ENCODE data around the gene CNN3.

Gene CNN3

DNA sequence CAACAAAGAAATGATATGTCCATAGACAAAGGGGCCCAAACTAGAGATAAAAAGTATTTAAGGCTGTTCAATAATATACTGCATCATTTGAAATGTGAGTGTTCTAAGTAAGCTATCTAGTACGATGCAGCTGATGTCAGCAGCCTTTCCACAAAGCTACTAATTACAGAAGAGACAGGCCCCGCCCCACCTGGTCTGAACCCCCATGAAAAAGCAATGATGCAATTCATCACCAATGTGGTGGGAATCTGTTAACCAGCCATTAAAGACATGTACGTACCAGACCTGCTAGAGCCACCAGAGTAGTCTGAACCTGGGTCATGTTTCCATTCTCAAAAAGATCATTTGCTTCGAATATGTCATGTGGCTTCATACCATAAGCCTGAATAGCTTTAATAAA lies 25.1 kb downstream of the CNN3 start:
- no peak for DNase-seq
- in situ Hi-C loops (cut with HindIII; ENCODE audit: low pct_ligation_motif_present, low pct_unique_long_range_greater_than_20kb, low sequenced_read_pairs) = no loop called here

GRCh38 chr1:94899756-94900155 lies 27.2 kb downstream of the CNN3 start:
- DNase-seq = no peak
- in situ Hi-C loops (cut with HindIII; ENCODE audit: low pct_ligation_motif_present, low pct_unique_long_range_greater_than_20kb, low sequenced_read_pairs) = no loop called here

DNA sequence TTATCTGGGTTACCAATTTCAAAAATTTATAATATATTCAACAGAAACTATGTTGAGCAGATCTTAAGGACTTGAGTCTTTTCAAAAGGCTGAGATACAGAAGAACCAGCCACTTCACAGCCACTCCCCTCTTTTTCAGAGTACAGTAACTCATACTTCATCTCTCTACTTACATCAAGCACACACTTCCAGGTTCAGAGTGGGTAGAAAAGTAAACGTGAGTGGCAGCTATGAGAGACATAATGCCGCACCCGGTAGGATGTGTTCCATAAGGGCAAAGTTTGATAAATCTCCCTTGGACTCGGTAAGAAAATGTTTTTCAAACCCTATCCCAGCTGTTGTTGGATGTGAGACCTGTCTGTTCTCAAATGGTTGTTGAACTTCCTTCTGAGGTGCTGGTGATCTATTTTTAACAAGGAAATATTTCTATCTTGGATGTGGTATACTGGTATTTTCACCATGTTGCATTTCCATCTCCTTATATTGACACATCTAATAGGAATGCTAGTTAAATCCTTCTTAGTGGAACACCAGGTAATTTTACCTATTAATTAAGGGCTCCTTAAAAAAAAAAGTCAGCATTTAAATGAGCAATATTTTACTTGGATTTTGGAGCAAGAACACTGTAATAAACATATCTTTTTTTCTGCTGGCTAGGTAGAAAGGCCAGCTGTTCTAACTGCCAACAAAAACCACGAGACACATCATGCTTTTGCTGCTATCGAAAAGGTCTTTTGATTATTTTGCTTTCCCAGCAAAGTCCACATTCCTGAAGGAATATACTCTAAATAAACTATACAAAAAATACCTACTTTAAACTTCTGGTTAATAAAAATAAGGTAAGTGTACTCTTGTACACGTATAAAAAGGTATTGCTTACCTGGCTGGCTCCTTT lies 28.2 kb downstream of the CNN3 start:
- no peak for DNase-seq
- in situ Hi-C loops (cut with HindIII; ENCODE audit: low pct_ligation_motif_present, low pct_unique_long_range_greater_than_20kb, low sequenced_read_pairs) = no loop called here

- in situ Hi-C loops (cut with HindIII; ENCODE audit: low pct_ligation_motif_present, low pct_unique_long_range_greater_than_20kb, low sequenced_read_pairs) = no loop called here
- no peak for DNase-seq
Measured at GRCh38 chr1:94895518-94895917, 31.4 kb downstream of the CNN3 start.

DNA sequence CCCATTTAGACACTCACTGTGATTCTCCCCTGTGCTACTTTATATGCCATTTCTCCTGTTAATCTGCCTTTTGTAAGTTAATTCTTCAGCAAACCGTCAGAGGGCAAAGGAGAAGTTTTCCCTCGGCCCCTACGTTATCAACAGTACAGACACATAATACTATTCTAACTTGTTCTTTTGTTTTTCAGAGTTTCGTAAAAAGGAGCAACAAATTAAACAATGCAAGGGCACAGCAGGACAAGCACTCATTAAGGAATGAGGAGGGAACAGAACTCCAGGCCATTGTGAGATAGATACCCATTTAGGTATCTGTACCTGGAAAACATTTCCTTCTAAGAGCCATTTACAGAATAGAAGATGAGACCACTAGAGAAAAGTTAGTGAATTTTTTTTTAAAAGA lies 32.3 kb downstream of the CNN3 start:
- in situ Hi-C loops (cut with HindIII; ENCODE audit: low pct_ligation_motif_present, low pct_unique_long_range_greater_than_20kb, low sequenced_read_pairs) = no loop called here
- DNase-seq = no peak

GRCh38 chr1:94892604-94893254 lies 34.2 kb downstream of the CNN3 start:
- in situ Hi-C loops (cut with HindIII; ENCODE audit: low pct_ligation_motif_present, low pct_unique_long_range_greater_than_20kb, low sequenced_read_pairs) = no loop called here
- no peak for DNase-seq

DNA sequence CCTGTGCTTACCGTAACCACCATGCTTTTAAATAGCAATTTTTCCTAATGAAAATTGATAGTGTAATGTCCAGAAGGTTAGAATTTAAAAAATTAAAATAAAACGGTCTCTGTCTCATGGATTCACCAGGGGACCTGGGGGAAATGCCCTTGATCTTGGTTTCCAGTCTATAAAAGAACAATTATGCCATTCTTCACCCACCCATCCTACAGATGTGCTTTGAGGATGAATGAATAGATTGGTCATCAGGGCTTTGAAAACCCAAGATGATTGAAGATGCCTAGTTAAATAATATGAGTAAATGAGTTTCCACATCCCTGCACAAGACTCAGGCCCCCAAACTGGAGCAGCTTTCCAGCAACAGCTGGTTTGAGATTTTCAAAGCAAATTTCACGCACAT lies 38.7 kb downstream of the CNN3 start:
- in situ Hi-C loops (cut with HindIII; ENCODE audit: low pct_ligation_motif_present, low pct_unique_long_range_greater_than_20kb, low sequenced_read_pairs) = no loop called here
- no peak for DNase-seq

GRCh38 chr1:94887603-94888171 lies 39.2 kb downstream of the CNN3 start:
- no peak for DNase-seq
- in situ Hi-C loops (cut with HindIII; ENCODE audit: low pct_ligation_motif_present, low pct_unique_long_range_greater_than_20kb, low sequenced_read_pairs) = no loop called here

DNA sequence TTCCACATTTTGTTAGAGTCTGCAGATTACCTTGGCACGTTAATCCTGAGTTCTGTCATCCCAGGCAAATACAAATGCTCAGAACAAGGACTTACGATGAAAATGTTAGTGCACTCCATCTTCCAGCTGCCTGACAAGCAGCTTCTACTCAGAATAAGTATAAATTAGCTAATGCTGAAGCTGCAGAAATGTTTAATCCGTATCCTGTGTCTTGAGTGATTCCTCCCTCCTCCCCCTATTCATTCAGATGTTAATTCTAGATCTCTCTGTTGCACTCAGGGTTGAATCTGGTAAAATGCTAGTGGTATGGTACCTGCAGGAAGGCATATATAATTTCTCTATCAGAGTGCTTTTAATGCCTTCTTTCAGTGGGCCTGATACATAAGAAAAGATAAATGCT lies 39.8 kb downstream of the CNN3 start:
- no peak for DNase-seq
- in situ Hi-C loops (cut with HindIII; ENCODE audit: low pct_ligation_motif_present, low pct_unique_long_range_greater_than_20kb, low sequenced_read_pairs) = no loop called here

GRCh38 chr1:94886361-94886760 lies 40.5 kb downstream of the CNN3 start:
- in situ Hi-C loops (cut with HindIII; ENCODE audit: low pct_ligation_motif_present, low pct_unique_long_range_greater_than_20kb, low sequenced_read_pairs) = no loop called here

DNA sequence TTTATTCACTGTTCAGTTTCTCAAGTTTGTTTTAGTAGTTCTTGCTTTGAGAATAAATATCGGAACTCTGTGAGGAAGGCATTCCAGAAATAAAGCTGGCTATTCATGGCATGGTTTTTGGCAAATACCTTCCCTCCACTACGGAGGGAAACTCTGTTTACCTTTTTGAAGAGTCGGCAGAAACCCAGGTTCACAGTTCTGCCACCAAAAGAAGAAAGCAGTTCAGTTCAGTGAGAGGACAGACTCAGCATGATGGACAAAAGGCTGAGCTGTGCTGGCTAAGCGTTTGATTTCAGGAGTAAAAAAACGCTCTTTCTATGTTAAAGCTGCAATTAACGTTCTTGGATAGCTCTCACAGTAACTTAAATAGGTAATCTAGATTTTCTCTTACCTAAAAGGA lies 42.4 kb downstream of the CNN3 start:
- DNase-seq = no peak
- in situ Hi-C loops (cut with HindIII; ENCODE audit: low pct_ligation_motif_present, low pct_unique_long_range_greater_than_20kb, low sequenced_read_pairs) = no loop called here

More at GRCh38 chr1:94886361-94886760, 40.5 kb downstream of the CNN3 start:
- no peak for DNase-seq

GRCh38 chr1:94884106-94884505 lies 42.8 kb downstream of the CNN3 start:
- no peak for DNase-seq

DNA sequence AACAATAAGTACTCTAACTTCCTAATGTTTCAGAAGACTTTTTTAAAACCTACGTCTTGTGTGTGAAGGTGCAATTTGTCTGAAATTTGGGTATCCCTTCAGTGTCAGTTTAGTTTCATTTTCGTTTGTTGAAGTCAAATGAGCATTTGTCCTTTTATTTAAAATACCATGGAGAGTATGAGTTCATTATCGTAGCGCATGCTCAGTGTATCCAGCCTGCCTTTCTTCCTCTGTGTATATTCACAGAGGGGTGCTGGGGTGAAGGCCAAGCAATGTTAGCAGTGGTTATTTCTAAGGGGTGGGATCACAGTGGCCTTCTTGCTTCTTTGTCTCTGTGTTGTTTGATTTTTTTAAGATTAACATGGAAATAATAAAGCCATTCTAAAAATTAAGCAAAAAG lies 43.2 kb downstream of the CNN3 start:
- DNase-seq = no peak

More at GRCh38 chr1:94884106-94884505, 42.8 kb downstream of the CNN3 start:
- in situ Hi-C loops (cut with HindIII; ENCODE audit: low pct_ligation_motif_present, low pct_unique_long_range_greater_than_20kb, low sequenced_read_pairs) = no loop called here

DNA sequence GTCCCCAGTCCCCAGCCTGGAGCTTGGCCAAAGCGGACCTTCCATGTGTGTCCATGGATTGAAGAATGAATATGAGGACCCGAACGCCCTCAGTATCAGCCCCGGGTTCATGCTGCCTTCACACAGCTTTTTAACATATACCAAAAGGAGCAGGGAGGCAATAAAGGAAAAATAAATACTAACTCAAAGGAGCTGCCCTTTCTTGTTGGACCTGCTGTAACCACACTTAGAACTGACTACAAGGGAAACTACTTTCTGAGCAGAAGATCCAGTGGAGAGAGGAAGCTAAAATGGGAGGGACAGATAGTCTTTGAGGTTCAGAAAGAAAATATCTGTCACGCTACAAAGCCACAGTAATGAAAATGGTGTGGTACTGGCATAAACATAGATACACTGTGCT lies 48.6 kb downstream of the CNN3 start:
- in situ Hi-C loops (cut with HindIII; ENCODE audit: low pct_ligation_motif_present, low pct_unique_long_range_greater_than_20kb, low sequenced_read_pairs) = no loop called here
- no peak for DNase-seq

More for the DNA sequence above, 43.2 kb downstream of the CNN3 start:
- in situ Hi-C loops (cut with HindIII; ENCODE audit: low pct_ligation_motif_present, low pct_unique_long_range_greater_than_20kb, low sequenced_read_pairs) = no loop called here

DNA sequence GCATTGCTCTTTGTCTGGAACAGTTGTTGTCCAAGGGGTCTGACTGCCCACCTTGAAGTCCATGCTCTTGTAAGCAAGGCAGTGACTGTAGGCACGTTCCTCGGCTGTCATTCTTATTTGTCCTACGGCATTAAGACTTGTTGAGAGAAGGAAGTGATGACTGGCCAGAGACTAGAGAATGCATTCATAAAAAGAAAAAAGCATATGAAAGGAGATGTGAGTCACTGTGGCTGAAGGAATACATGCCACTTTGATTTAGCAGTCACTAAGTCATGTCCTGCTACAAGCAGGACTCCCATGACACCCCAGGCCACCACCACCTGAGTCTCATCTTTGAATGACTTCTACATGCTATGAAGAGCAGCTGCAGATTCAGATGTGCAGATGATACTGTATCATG lies 50.5 kb downstream of the CNN3 start:
- DNase-seq = no peak
- in situ Hi-C loops (cut with HindIII; ENCODE audit: low pct_ligation_motif_present, low pct_unique_long_range_greater_than_20kb, low sequenced_read_pairs) = no loop called here

GRCh38 chr1:94875794-94876193 lies 51.1 kb downstream of the CNN3 start:
- no peak for DNase-seq
- in situ Hi-C loops (cut with HindIII; ENCODE audit: low pct_ligation_motif_present, low pct_unique_long_range_greater_than_20kb, low sequenced_read_pairs) = no loop called here

DNA sequence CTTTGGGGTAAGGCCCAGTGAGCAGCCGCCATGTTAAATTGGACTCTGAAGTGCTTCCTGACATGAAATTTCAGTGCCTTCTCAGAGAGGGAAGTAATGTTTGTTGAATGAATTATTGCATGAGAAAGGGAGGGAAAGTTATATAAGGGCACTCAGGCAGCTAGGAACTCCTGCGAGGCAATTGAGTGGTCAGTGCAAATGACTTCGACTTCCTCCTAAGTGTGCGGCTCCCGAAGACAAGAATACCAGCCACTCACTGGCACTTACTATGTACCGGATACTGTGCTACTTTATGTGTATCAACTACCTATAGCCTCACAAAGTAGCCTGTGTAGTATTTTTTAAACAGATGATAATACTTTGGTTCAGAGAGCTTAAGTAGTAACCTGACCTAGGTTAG lies 52.5 kb downstream of the CNN3 start:
- no peak for DNase-seq
- in situ Hi-C loops (cut with HindIII; ENCODE audit: low pct_ligation_motif_present, low pct_unique_long_range_greater_than_20kb, low sequenced_read_pairs) = no loop called here

- no peak for DNase-seq
- in situ Hi-C loops (cut with HindIII; ENCODE audit: low pct_ligation_motif_present, low pct_unique_long_range_greater_than_20kb, low sequenced_read_pairs) = no loop called here
Measured at GRCh38 chr1:94873520-94874351, 53.2 kb downstream of the CNN3 start.

All from ACHN (cell line).